Endothelial cell (in vitro differentiated cells): Measurements from ENCODE around the gene AKNA. TPM values are rescaled to one million over a fixed set of nuclear protein-coding genes. Genes with fewer than 3 reads are reported as not detected.
A peak's percentile ranks its signal among the peaks of the same experiment; 100 is the strongest.
"Not testable (repeated sequence)": the region's sequence is repeated elsewhere in the genome, so short reads cannot be mapped to it uniquely, and the experiment has no call there.

Experiments
- DNase-seq: peaks from one replicate; pipeline ENCODE4 v3.0.0; 2021; ENCODE audit warnings: low spot score
- H3K27ac Mint-ChIP-seq: one replicate; pipeline ENCODE4 v1.8.0; 2021; ENCODE audit warnings: mixed read lengths, inconsistent platforms; ENCODE audit not compliant: unreplicated experiment
- H3K27me3 Mint-ChIP-seq: one replicate; pipeline ENCODE4 v1.8.0; 2021; ENCODE audit warnings: mild to moderate bottlenecking, moderate library complexity, mixed read lengths, inconsistent platforms; ENCODE audit not compliant: unreplicated experiment
- H3K36me3 Mint-ChIP-seq: one replicate; pipeline ENCODE4 v1.8.0; 2021; ENCODE audit warnings: mild to moderate bottlenecking, low read depth, mixed read lengths, inconsistent platforms; ENCODE audit not compliant: unreplicated experiment
- H3K4me1 Mint-ChIP-seq: one replicate; pipeline ENCODE4 v1.8.0; 2021; ENCODE audit warnings: mild to moderate bottlenecking, mixed read lengths, inconsistent platforms; ENCODE audit not compliant: unreplicated experiment
- H3K4me3 Mint-ChIP-seq: one replicate; pipeline ENCODE4 v1.8.0; 2021; ENCODE audit warnings: mild to moderate bottlenecking, mixed read lengths, inconsistent platforms; ENCODE audit not compliant: unreplicated experiment
- H3K9me3 Mint-ChIP-seq: one replicate; pipeline ENCODE4 v1.8.0; 2021; ENCODE audit warnings: mixed read lengths, inconsistent platforms; ENCODE audit not compliant: unreplicated experiment
- CTCF ChIP-seq: fragments of 200-600 bp; sonication (generic); IDR thresholded peaks from one replicate; pipeline ENCODE4 v1.5.0; 2021; ENCODE audit warnings: antibody characterized with exemption; ENCODE audit not compliant: unreplicated experiment
- total RNA-seq: library from RNA; stranded (reverse); fragmentation: NEBNext Ultra II Directional; extraction: Animal tissue kit (Norgen Biotek cat#: 25700); gene quantifications from one replicate; pipeline ENCODE4 v1.2.1, GENCODE V29; 2021; ENCODE audit not compliant: unreplicated experiment

Gene AKNA
- total RNA-seq, 1 donor from 2014 or later = 79.1 TPM

DNA sequence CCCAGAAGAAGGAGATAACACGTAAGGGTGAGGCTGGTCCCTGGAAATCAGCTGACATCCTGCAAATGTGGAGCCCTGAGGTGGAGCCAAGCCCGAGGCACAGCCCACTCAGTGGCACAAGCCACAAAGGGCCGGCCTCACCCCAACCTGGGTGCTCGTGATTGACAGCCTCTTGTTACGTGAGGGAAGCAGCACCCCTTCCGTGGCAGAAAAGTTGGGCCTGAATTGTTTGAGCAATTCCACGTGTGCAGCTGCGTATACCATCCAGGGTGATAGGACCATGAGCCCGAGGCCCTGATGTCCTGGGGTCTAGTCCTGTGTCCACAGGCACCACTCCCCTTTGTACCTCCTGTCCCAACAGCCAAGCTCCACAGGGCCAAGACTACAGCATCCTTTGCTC is 53.3 kb downstream of the AKNA start:
- Mint-ChIP-seq H3K9me3 (no peaks in the 10 kb centered on the region), H3K27ac (no peak overlapping the region), H3K4me3 (no peak overlapping the region), H3K4me1 (no peaks in the 10 kb centered on the region), H3K27me3 (peaks cover 3% of the 10 kb centered on the region), H3K36me3 (peaks cover 32% of the 10 kb centered on the region)
- no peak for DNase-seq
- no peak for TF ChIP-seq CTCF

GRCh38 chr9:114333718-114334117 is 54.1 kb downstream of the AKNA start:
- H3K36me3 Mint-ChIP-seq = peaks cover 27% of the 10 kb centered on the region
- not testable (repeated sequence) for H3K4me1 Mint-ChIP-seq, H3K27ac Mint-ChIP-seq, H3K9me3 Mint-ChIP-seq, DNase-seq, H3K27me3 Mint-ChIP-seq, H3K4me3 Mint-ChIP-seq

- peaks cover 19% of the 10 kb centered on the region for H3K36me3 Mint-ChIP-seq
- not testable (repeated sequence) for H3K4me3 Mint-ChIP-seq, H3K27ac Mint-ChIP-seq, H3K9me3 Mint-ChIP-seq, DNase-seq, H3K27me3 Mint-ChIP-seq, H3K4me1 Mint-ChIP-seq
Observed at GRCh38 chr9:114332474-114333040, 55.2 kb downstream of the AKNA start.

DNA sequence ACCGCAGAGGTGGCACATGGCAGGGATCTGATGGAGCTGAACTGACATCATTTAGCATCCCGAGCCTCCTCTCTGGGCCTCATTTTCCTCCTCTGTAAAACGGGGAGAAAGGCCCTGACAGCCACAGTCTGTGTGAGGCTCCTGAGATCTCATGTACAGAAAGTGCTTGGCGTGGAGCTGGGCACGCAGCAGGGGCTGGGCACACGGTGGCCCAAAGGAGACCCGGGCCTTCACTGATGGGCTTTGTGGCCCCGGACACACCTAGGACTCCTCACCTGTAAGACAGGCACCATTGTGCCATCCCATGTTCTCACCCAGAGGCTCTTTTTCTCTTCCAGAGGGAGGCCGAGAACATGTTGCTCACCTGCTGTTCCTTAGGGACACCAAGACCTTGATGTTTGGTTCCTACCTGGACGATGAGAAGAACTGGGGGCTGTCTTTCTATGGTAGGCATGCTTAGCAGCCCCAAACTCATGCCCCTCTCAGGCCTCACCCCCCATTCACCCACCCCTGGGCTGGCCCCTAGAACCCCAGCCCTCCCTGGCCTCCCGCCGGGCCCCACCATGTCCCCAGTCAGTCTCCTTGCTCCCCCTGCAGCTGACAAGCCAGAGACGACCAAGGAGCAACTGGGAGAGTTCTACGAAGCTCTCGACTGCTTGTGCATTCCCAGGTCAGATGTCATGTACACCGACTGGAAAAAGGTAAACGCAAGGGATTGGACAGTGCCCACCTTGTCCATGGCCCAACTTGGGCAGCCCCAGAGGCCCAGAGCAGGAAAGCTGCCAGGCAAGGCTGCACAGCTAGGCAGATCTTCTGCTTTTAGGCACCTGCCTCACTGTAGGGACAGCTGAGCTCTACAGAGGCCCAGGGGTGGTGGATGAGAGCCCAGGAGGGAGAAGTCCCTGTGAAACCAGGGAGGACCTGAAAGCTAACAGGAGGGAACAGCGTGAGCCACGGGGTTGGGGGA is 56.3 kb downstream of the AKNA start:
- not testable (repeated sequence) for H3K4me3 Mint-ChIP-seq, DNase-seq, H3K4me1 Mint-ChIP-seq, H3K27me3 Mint-ChIP-seq, H3K9me3 Mint-ChIP-seq, H3K27ac Mint-ChIP-seq
- H3K36me3 Mint-ChIP-seq = peaks cover 13% of the 10 kb centered on the region

DNA sequence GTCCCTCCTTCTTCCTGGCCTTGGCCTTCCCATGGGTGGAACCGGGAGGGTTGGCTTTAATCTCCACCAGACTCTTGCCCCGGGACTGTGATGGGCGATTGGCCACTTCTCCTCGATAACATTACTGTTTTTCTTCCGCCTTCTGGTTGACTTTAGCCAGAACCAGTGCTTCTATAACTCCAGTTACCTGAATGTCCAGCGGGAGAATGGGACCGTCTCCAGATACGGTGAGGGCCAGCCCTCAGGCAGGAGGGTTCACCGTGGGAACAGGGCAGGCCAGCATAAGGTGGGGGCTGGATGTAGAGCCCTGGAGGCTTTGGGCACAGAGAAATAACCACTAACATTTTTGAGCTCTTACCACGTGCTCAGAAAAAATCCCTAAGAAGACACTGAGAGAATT is 57.1 kb downstream of the AKNA start:
- Mint-ChIP-seq H3K36me3 (peaks cover 8% of the 10 kb centered on the region), H3K4me1 (no peaks in the 10 kb centered on the region), H3K27ac (peak overlapping the region; percentile 20), H3K27me3 (peaks cover 3% of the 10 kb centered on the region), H3K4me3 (no peak overlapping the region), H3K9me3 (no peaks in the 10 kb centered on the region)
- no peak for TF ChIP-seq CTCF
- no peak for DNase-seq

DNA sequence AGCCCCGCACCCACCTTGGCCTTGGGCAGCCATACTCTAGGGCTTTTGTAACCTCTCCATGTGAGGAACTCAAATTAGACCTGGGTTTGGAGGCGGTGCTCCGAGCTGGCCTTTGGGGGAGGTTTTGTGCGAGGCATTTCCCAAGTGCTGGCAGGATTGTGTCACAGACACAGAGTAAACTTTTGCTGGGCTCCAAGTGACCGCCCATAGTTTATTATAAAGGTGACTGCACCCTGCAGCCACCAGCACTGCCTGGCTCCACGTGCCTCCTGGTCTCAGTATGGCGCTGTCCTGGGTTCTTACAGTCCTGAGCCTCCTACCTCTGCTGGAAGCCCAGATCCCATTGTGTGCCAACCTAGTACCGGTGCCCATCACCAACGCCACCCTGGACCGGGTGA is 58.2 kb downstream of the AKNA start, which contains the start of gene ORM2:
Gene ORM2, plus strand, starts transcription at position 245 of the 398 bp plus-strand sequence. Its CDS starts 36 bp downstream, at position 281.
- not testable (repeated sequence) for DNase-seq, H3K36me3 Mint-ChIP-seq, H3K9me3 Mint-ChIP-seq, H3K4me1 Mint-ChIP-seq, H3K27me3 Mint-ChIP-seq, H3K4me3 Mint-ChIP-seq
- peak within 1 kb of the TSS; percentile 20 for H3K27ac Mint-ChIP-seq

- H3K36me3 Mint-ChIP-seq, H3K9me3 Mint-ChIP-seq, H3K4me1 Mint-ChIP-seq, H3K4me3 Mint-ChIP-seq, H3K27ac Mint-ChIP-seq, DNase-seq, H3K27me3 Mint-ChIP-seq: not testable (repeated sequence)
Observed at GRCh38 chr9:114328937-114329624, 58.7 kb downstream of the AKNA start.

DNA sequence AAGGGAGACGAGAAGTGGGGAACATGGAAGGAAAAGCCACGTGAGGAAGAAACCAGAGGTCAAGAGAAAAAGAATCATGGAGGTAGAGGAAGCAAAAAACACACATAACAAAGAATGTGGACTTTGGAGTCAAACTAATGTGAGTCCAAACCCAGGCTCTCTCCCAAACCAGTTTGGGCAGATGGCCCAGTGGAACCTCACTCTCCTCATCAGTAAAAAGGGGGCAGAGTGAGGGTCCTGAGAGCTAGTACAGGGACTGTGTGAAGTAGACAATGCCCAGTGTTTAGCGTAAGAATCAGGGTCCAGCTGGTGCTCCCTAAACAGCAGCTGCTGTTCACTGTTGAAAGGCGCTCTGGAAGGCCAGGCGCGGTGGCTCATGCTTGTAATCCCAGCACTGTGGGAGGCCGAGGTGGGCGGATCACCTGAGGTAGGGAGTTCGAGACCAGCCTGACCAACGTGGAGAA is 59.4 kb downstream of the AKNA start:
- H3K27me3 Mint-ChIP-seq, H3K4me1 Mint-ChIP-seq, H3K4me3 Mint-ChIP-seq, DNase-seq, H3K27ac Mint-ChIP-seq, H3K36me3 Mint-ChIP-seq, H3K9me3 Mint-ChIP-seq: not testable (repeated sequence)
